ENCODE results near the gene C17orf107. TPM values are rescaled to one million over a fixed set of nuclear protein-coding genes. Genes with fewer than 3 reads are reported as not detected.

Gene C17orf107
- total RNA-seq, result 1 to 10 TPM; 1.1 to 2.3 TPM
- 1 to 10 TPM in 1 of 2 donors, under 1 TPM in 1; 0.19 to 5.9 TPM for polyA plus RNA-seq

DNA sequence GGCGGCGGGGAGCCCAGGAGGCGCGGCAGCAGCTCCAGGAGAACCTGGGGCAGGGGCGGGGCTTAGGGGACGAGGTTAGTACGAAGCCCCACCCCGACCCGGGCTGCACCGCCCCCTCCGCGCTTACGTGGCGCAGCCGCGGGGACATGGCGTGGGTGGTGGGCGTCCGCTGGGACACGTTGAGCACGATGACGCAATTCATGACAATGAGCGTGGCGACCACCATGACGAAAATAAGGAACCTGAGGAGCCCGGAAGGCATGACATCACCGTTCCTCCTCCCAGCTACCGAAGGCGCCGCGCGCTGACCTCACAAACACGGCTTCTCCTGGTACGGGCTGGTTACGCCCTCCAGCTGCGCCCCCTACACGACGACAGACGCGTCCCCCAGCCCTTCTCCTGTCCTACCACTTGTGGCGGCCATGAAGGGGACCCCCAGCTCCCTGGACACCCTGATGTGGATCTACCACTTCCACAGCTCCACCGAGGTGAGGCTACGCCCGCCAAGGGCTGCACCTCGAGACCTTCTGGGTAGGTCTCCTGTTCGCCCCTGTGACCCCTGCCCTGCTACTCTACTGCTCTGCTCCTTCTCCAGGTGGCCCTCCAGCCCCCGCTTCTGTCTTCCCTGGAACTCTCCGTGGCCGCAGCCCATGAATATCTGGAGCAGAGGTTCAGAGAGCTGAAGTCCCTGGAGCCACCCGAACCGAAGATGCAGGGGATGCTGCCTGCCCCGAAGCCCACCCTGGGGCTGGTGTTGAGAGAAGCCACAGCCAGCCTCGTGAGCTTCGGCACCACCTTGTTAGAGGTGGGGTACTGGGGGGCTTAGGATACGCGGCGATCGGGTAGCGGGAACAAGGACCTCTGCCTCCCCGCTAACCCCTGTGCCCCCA, at the start of gene C17orf107:
C17orf107 (plus strand) TSS at position 196 of the 890 bp plus-strand sequence; CDS start at position 423, 227 bp downstream.
- peak within 1 kb of the TSS; percentile 67 to 76 for H3K27ac ChIP-seq (ENCODE audit: low read depth in 1 of 2, low read length in 2 of 2)
- DNase-seq (ENCODE audit: low spot score), result peak; percentile 85
- peaks cover 6 to 48% (median 28%) of the 10 kb centered on the region in 4 donors for H3K4me1 ChIP-seq (ENCODE audit: control insufficient read depth in 4 of 4, insufficient read depth in 4 of 4, low read length in 3 of 4)
- TF ChIP-seq EGR1 (IDR thresholded peaks at IDR 0.05; ENCODE audit: low read depth in 2 of 2) (peak; percentile 68 to 82), HNF4G (IDR thresholded peaks at IDR 0.05) (no peak)
- TF ChIP-seq, protein P1, sequence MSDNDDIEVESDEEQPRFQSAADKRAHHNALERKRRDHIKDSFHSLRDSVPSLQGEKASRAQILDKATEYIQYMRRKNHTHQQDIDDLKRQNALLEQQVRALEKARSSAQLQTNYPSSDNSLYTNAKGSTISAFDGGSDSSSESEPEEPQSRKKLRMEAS (IDR thresholded peaks at IDR 0.05), result no peak
- H3K36me3 ChIP-seq (ENCODE audit: control insufficient read depth in 4 of 4, insufficient read depth in 3 of 4, low read depth in 1 of 4, low read length in 3 of 4), result peaks cover 0 to 20% (median 8%) of the 10 kb centered on the region in 4 donors
- no peaks in the 10 kb centered on the region for H3K9me3 ChIP-seq (ENCODE audit: control insufficient read depth in 4 of 4, low read length in 3 of 4)
- peak within 1 kb of the TSS; percentile 58 to 86 (median 61) for H3K4me3 ChIP-seq (ENCODE audit: low read depth in 1 of 3, low read length in 3 of 3)
- WGBS, result 14% methylated on average over 60 of the region's 60 CpGs
- no peaks in the 10 kb centered on the region for H3K27me3 ChIP-seq (ENCODE audit: control insufficient read depth in 4 of 4, insufficient read depth in 4 of 4, low read length in 3 of 4)
- peak within 1 kb of the TSS; percentile 55 to 57 for H3K9ac ChIP-seq (ENCODE audit: low read depth in 1 of 2, low read length in 2 of 2)

GRCh38 chr17:4850246-4850645, 49.1 kb upstream of the C17orf107 start:
- Histone ChIP-seq H3K9me3 (ENCODE audit: control insufficient read depth in 4 of 4, low read length in 3 of 4) (no peaks in the 10 kb centered on the region), H3K36me3 (ENCODE audit: control insufficient read depth in 4 of 4, insufficient read depth in 3 of 4, low read depth in 1 of 4, low read length in 3 of 4) (peaks cover 0 to 2% (median 0%) of the 10 kb centered on the region in 4 donors), H3K9ac (ENCODE audit: low read depth in 1 of 2, low read length in 2 of 2) (no peak overlapping the region), H3K27me3 (ENCODE audit: control insufficient read depth in 4 of 4, insufficient read depth in 4 of 4, low read length in 3 of 4) (no peaks in the 10 kb centered on the region), H3K27ac (ENCODE audit: low read depth in 1 of 2, low read length in 2 of 2) (no peak overlapping the region), H3K4me1 (ENCODE audit: control insufficient read depth in 4 of 4, insufficient read depth in 4 of 4, low read length in 3 of 4) (peaks cover 0 to 1% (median 0%) of the 10 kb centered on the region in 4 donors), H3K4me3 (ENCODE audit: low read depth in 1 of 3, low read length in 3 of 3) (no peak overlapping the region)
- no peak for TF ChIP-seq HNF4G (IDR thresholded peaks at IDR 0.05)
- TF ChIP-seq, protein P2, sequence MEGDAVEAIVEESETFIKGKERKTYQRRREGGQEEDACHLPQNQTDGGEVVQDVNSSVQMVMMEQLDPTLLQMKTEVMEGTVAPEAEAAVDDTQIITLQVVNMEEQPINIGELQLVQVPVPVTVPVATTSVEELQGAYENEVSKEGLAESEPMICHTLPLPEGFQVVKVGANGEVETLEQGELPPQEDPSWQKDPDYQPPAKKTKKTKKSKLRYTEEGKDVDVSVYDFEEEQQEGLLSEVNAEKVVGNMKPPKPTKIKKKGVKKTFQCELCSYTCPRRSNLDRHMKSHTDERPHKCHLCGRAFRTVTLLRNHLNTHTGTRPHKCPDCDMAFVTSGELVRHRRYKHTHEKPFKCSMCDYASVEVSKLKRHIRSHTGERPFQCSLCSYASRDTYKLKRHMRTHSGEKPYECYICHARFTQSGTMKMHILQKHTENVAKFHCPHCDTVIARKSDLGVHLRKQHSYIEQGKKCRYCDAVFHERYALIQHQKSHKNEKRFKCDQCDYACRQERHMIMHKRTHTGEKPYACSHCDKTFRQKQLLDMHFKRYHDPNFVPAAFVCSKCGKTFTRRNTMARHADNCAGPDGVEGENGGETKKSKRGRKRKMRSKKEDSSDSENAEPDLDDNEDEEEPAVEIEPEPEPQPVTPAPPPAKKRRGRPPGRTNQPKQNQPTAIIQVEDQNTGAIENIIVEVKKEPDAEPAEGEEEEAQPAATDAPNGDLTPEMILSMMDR (IDR thresholded peaks at IDR 0.05; ENCODE audit: low read depth, low read length, missing input control), result no peak
- no peak for TF ChIP-seq RAD21 (IDR thresholded peaks at IDR 0.05)
- TF ChIP-seq, protein P3, sequence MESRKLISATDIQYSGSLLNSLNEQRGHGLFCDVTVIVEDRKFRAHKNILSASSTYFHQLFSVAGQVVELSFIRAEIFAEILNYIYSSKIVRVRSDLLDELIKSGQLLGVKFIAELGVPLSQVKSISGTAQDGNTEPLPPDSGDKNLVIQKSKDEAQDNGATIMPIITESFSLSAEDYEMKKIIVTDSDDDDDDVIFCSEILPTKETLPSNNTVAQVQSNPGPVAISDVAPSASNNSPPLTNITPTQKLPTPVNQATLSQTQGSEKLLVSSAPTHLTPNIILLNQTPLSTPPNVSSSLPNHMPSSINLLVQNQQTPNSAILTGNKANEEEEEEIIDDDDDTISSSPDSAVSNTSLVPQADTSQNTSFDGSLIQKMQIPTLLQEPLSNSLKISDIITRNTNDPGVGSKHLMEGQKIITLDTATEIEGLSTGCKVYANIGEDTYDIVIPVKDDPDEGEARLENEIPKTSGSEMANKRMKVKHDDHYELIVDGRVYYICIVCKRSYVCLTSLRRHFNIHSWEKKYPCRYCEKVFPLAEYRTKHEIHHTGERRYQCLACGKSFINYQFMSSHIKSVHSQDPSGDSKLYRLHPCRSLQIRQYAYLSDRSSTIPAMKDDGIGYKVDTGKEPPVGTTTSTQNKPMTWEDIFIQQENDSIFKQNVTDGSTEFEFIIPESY (IDR thresholded peaks at IDR 0.05), result no peak
- no peak for TF ChIP-seq NR2F2 (IDR thresholded peaks at IDR 0.05)
- no peak for TF ChIP-seq FOXA2 (IDR thresholded peaks at IDR 0.05)
- no peak for TF ChIP-seq RXRA (IDR thresholded peaks at IDR 0.05)
- no peak for TF ChIP-seq TAF1 (conservative IDR thresholded peaks at IDR 0.05)
- no peak for TF ChIP-seq FOXA1 (IDR thresholded peaks at IDR 0.05)
- no peak for TF ChIP-seq REST (IDR thresholded peaks at IDR 0.05)
- TF ChIP-seq JUND (IDR thresholded peaks at IDR 0.05), result no peak
- no peak for TF ChIP-seq YY1 (IDR thresholded peaks at IDR 0.05)
- no peak for TF ChIP-seq HNF4A (conservative IDR thresholded peaks at IDR 0.05)
- no peak for TF ChIP-seq GABPA (IDR thresholded peaks at IDR 0.05 in 1 of 2, conservative IDR thresholded peaks at IDR 0.05 in 1 of 2)
- TF ChIP-seq, protein P4, sequence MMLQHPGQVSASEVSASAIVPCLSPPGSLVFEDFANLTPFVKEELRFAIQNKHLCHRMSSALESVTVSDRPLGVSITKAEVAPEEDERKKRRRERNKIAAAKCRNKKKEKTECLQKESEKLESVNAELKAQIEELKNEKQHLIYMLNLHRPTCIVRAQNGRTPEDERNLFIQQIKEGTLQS (IDR thresholded peaks at IDR 0.05), result no peak
- 82% methylated on average over 2 of the region's 2 CpGs for WGBS
- no peak for DNase-seq (ENCODE audit: low spot score)
